H9 (cell line): ENCODE measurements around the gene ARL6IP6. TPM values are rescaled to one million over a fixed set of nuclear protein-coding genes. Genes with fewer than 3 reads are reported as not detected.

Source experiments
- DNase-seq: peaks from one replicate; pipeline ENCODE4 v3.0.0-alpha.2; 2017
- H2AFZ ChIP-seq: one replicate; pipeline ENCODE4 v1.6.1; 2013; ENCODE audit warnings: mild to moderate bottlenecking, low read length, control low read depth, moderate library complexity
- H2AK5ac ChIP-seq: 2 replicates; pipeline ENCODE4 v1.6.1; 2013; ENCODE audit warnings: low read length, control low read depth, mixed read lengths; ENCODE audit not compliant: insufficient read length
- H2BK120ac ChIP-seq: one replicate; pipeline ENCODE4 v1.6.1; 2013; ENCODE audit warnings: low read depth, mild to moderate bottlenecking, low read length, control low read depth, inconsistent platforms; ENCODE audit not compliant: poor library complexity, severe bottlenecking
- H2BK12ac ChIP-seq: 2 replicates; pipeline ENCODE4 v1.6.1; 2013; ENCODE audit warnings: low read length, control low read depth, mixed read lengths, low read depth; ENCODE audit not compliant: insufficient read length
- H2BK15ac ChIP-seq: 2 replicates; pipeline ENCODE4 v1.6.1; 2013; ENCODE audit warnings: low read depth, low read length, control low read depth
- H2BK20ac ChIP-seq: one replicate; pipeline ENCODE4 v1.6.1; 2013; ENCODE audit warnings: low read depth, mild to moderate bottlenecking, low read length, control low read depth, inconsistent platforms; ENCODE audit not compliant: poor library complexity, severe bottlenecking
- H2BK5ac ChIP-seq: 2 replicates; pipeline ENCODE4 v1.6.1; 2013; ENCODE audit warnings: low read length, control low read depth, mixed read lengths; ENCODE audit not compliant: insufficient read length
- H3K14ac ChIP-seq: 2 replicates; pipeline ENCODE4 v1.6.1; 2013; ENCODE audit warnings: low read length, control low read depth; ENCODE audit not compliant: insufficient read depth
- H3K18ac ChIP-seq: 2 replicates; pipeline ENCODE4 v1.6.1; 2013; ENCODE audit warnings: low read depth, mild to moderate bottlenecking, mixed read lengths, low read length, control low read depth; ENCODE audit not compliant: insufficient read length
- H3K23ac ChIP-seq: 2 replicates; pipeline ENCODE4 v1.6.1; 2013; ENCODE audit warnings: low read length, control low read depth, mixed read lengths, low read depth; ENCODE audit not compliant: insufficient read length
- H3K23me2 ChIP-seq: 2 replicates; pipeline ENCODE4 v1.6.1; 2013; ENCODE audit warnings: low read depth, mild to moderate bottlenecking, mixed read lengths, low read length, control low read depth; ENCODE audit not compliant: insufficient read length, poor library complexity, severe bottlenecking
- H3K27ac ChIP-seq: 2 replicates; pipeline ENCODE4 v1.5.1; 2013; ENCODE audit warnings: low read length, control low read depth, mixed read lengths, low read depth; ENCODE audit not compliant: insufficient read length
- H3K27me3 ChIP-seq: 2 replicates; pipeline ENCODE4 v1.6.1; 2013; ENCODE audit warnings: low read length, control low read depth, inconsistent platforms; ENCODE audit not compliant: insufficient read depth
- H3K4ac ChIP-seq: 2 replicates; pipeline ENCODE4 v1.6.1; 2013; ENCODE audit warnings: low read depth, mild to moderate bottlenecking, control low read depth, inconsistent platforms, low read length, moderate library complexity
- H3K4me1 ChIP-seq: 2 replicates; pipeline ENCODE4 v1.6.1; 2013; ENCODE audit warnings: low read length, control low read depth, inconsistent platforms; ENCODE audit not compliant: insufficient read depth
- H3K4me2 ChIP-seq: 2 replicates; pipeline ENCODE4 v1.6.1; 2013; ENCODE audit warnings: low read length, control low read depth, mixed read lengths; ENCODE audit not compliant: insufficient read length, insufficient read depth
- H3K56ac ChIP-seq: 2 replicates; pipeline ENCODE4 v1.6.1; 2013; ENCODE audit warnings: low read depth, mild to moderate bottlenecking, mixed read lengths, low read length, control low read depth; ENCODE audit not compliant: insufficient read length
- H3K79me1 ChIP-seq: 2 replicates; pipeline ENCODE4 v1.6.1; 2013; ENCODE audit warnings: low read depth, mild to moderate bottlenecking, moderate library complexity, low read length, control low read depth, inconsistent platforms; ENCODE audit not compliant: insufficient read depth, poor library complexity, severe bottlenecking
- H3K79me2 ChIP-seq: 2 replicates; pipeline ENCODE4 v1.6.1; 2013; ENCODE audit warnings: low read length, control low read depth, inconsistent platforms; ENCODE audit not compliant: insufficient read depth
- H3K9ac ChIP-seq: 2 replicates; pipeline ENCODE4 v1.6.1; 2013; ENCODE audit warnings: low read length, control low read depth, mixed read lengths; ENCODE audit not compliant: insufficient read length; ENCODE audit errors: extremely low read depth
- H3K9me3 ChIP-seq: one replicate; pipeline ENCODE4 v1.6.1; 2013; ENCODE audit warnings: low read depth, low read length, inconsistent platforms; ENCODE audit not compliant: control insufficient read depth
- H3T11ph ChIP-seq: one replicate; pipeline ENCODE4 v1.6.1; 2013; ENCODE audit warnings: mild to moderate bottlenecking, low read length, control low read depth, inconsistent platforms
- H4K20me1 ChIP-seq: one replicate; pipeline ENCODE4 v1.6.1; 2013; ENCODE audit not compliant: control insufficient read depth, insufficient read length, insufficient read depth
- H4K5ac ChIP-seq: 2 replicates; pipeline ENCODE4 v1.6.1; 2013; ENCODE audit warnings: low read depth, mild to moderate bottlenecking, mixed read lengths, low read length, control low read depth; ENCODE audit not compliant: insufficient read length
- H4K8ac ChIP-seq: replicated peaks from 2 replicates; pipeline ENCODE4 v1.6.1; 2013; ENCODE audit warnings: low read length, control low read depth, mixed read lengths, low read depth; ENCODE audit not compliant: insufficient read length
- H4K91ac ChIP-seq: 2 replicates; pipeline ENCODE4 v1.6.1; 2013; ENCODE audit warnings: low read depth, mild to moderate bottlenecking, moderate library complexity, mixed read lengths, low read length, control low read depth; ENCODE audit not compliant: insufficient read length
- H3K27ac Mint-ChIP-seq, 3 experiments: 2 replicates in 2 of 3; 3 replicates in 1 of 3; pipeline ENCODE4 v1.8.0; 2020 to 2021; ENCODE audit warnings: mixed read lengths in 3 of 3, mild to moderate bottlenecking in 1 of 3, moderate library complexity in 1 of 3
- H3K27me3 Mint-ChIP-seq: 2 replicates; pipeline ENCODE4 v1.8.0; 2021; ENCODE audit warnings: low read depth, mild to moderate bottlenecking, moderate library complexity, mixed read lengths
- H3K36me3 Mint-ChIP-seq, 3 experiments: 2 replicates in 2 of 3; 3 replicates in 1 of 3; pipeline ENCODE4 v1.8.0; 2020 to 2021; ENCODE audit warnings: low read depth in 3 of 3, mixed read lengths in 3 of 3; ENCODE audit not compliant: insufficient read depth in 1 of 3
- H3K4me1 Mint-ChIP-seq, 2 experiments: 2 replicates each; pipeline ENCODE4 v1.8.0; 2020; ENCODE audit warnings: mixed read lengths in 2 of 2
- H3K4me3 Mint-ChIP-seq, 2 experiments: 2 replicates in 1 of 2; 3 replicates in 1 of 2; pipeline ENCODE4 v1.8.0; 2020 to 2021; ENCODE audit warnings: mild to moderate bottlenecking in 2 of 2, mixed read lengths in 2 of 2, moderate library complexity in 1 of 2
- H3K9me3 Mint-ChIP-seq, 2 experiments: 2 replicates in 1 of 2; 3 replicates in 1 of 2; pipeline ENCODE4 v1.8.0; 2020; ENCODE audit warnings: mild to moderate bottlenecking in 2 of 2, mixed read lengths in 2 of 2, moderate library complexity in 1 of 2
- CTCF ChIP-seq: fragments of 200-600 bp; sonication (generic); conservative IDR thresholded peaks from 3 replicates; pipeline ENCODE4 v1.8.0; 2021; ENCODE audit warnings: antibody characterized with exemption, mild to moderate bottlenecking
- WGBS: extraction: QIAGEN DNeasy Blood & Tissue Kit; methylation state at CpG from one replicate; pipeline ENCODE4 v1.1.7; 2013; ENCODE audit warnings: missing lambda C conversion rate, low lambda C conversion rate, mixed read lengths; ENCODE audit not compliant: insufficient read length; ENCODE audit errors: extremely low coverage; 5-methylcytosine and 5-hydroxymethylcytosine counted together
- total RNA-seq: library from RNA; stranded (reverse); gene quantifications from 2 replicates; pipeline ENCODE4 v1.2.1, GENCODE V29; 2021

ARL6IP6 gene
- total RNA-seq, 1 experiment from 2014 or later = 27.3 TPM

GRCh38 chr2:152729844-152730243, 11.4 kb downstream of the ARL6IP6 start:
- H3K23ac ChIP-seq = no peak overlapping the region
- no CpG with 5 or more reads among the region's 2 CpGs for WGBS

More at GRCh38 chr2:152729844-152730243, 11.4 kb downstream of the ARL6IP6 start:
- Histone ChIP-seq H3K4me2 (no peak overlapping the region), H3K27ac (no peak overlapping the region), H4K8ac (no peak overlapping the region), H3K79me1 (peaks cover 4% of the 10 kb centered on the region), H2BK12ac (no peak overlapping the region), H2BK15ac (no peak overlapping the region), H3K9ac (no peak overlapping the region), H3K9me3 (no peaks in the 10 kb centered on the region), H3K23me2 (no peaks in the 10 kb centered on the region), H3K4ac (no peak overlapping the region), H3K18ac (no peak overlapping the region), H2AFZ (no peak overlapping the region), H2AK5ac (no peak overlapping the region), H3K14ac (no peak overlapping the region), H3K27me3 (no peaks in the 10 kb centered on the region), H2BK5ac (no peak overlapping the region), H4K91ac (no peak overlapping the region), H3K4me1 (no peaks in the 10 kb centered on the region), H4K20me1 (no peaks in the 10 kb centered on the region), H3K56ac (no peak overlapping the region), H4K5ac (no peak overlapping the region), H2BK20ac (no peak overlapping the region), H3T11ph (no peak overlapping the region), H3K79me2 (peaks cover 2% of the 10 kb centered on the region; the same call in 1 of the 2 replicates), H2BK120ac (no peak overlapping the region)
- Mint-ChIP-seq H3K9me3 (no peaks in the 10 kb centered on the region), H3K27ac (no peak overlapping the region), H3K4me1 (peaks cover 0 to 2% of the 10 kb centered on the region in 2 experiments; a peak in 2 of 4 replicates), H3K27me3 (no peaks in the 10 kb centered on the region), H3K4me3 (no peak overlapping the region), H3K36me3 (peaks cover 1 to 5% (median 2%) of the 10 kb centered on the region in 3 experiments; a peak in 5 of 7 replicates)
- no peak for DNase-seq
- no peak for TF ChIP-seq CTCF
